Measurements from ENCODE around the gene ADGRV1.

Gene ADGRV1

DNA sequence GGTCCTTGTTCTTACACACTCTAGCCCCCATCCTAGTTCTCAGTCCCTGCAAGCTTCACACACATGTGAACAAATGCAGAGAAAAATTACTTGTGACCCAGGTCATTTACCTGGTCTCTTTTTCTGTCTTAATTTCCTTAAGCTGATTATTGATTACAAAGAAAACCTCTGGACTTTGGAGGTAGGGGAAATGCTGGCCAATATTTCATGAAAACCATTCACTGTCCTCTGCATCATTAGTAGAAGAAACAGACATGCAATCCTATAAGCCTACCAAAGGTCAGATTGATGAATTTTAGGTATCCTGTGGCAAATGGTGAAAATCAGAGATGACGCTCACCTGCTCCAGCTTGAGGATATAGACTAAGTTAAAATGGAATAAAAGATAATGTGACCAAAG is 457.7 kb downstream of the ADGRV1 start:
- Histone ChIP-seq H3K4me3 (no peak overlapping the region), H3K27ac (no peak overlapping the region)
- no peak for DNase-seq (ENCODE audit: low spot score)
- TF ChIP-seq, protein P1, sequence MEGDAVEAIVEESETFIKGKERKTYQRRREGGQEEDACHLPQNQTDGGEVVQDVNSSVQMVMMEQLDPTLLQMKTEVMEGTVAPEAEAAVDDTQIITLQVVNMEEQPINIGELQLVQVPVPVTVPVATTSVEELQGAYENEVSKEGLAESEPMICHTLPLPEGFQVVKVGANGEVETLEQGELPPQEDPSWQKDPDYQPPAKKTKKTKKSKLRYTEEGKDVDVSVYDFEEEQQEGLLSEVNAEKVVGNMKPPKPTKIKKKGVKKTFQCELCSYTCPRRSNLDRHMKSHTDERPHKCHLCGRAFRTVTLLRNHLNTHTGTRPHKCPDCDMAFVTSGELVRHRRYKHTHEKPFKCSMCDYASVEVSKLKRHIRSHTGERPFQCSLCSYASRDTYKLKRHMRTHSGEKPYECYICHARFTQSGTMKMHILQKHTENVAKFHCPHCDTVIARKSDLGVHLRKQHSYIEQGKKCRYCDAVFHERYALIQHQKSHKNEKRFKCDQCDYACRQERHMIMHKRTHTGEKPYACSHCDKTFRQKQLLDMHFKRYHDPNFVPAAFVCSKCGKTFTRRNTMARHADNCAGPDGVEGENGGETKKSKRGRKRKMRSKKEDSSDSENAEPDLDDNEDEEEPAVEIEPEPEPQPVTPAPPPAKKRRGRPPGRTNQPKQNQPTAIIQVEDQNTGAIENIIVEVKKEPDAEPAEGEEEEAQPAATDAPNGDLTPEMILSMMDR (IDR thresholded peaks at IDR 0.05) = no peak

DNA sequence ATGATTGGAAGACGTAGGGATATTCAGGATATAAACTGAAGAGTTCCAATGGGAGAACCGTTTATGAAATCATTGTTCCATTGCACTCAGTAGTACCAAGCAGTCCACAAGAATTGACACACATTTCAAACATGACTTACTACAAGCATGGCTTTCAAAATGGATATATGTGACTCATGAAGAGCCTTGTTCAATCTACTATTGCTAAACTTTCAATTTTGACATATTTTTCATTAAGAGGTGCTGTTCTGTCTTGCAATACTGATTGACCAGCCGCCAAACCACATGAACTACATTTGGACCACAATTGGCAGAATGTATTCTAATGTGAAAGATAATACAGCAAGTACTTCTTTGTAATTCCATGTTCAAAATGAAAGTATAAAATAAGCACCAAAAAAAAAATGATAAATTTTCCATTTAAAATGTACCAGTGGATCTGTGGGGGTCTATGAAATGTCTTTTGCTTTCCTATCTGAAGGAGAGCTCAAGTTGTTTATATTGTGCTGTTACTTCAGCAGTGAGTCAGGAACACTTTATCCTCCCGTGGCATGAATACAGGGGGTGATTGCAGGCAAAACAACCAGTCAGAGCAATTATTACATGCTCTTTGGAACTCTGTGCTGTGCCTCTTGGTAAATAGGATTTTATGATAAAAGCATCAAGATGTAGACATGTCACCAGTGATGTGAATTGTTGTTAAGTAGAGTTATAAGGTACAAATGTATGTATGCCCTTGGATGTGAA is 458.5 kb downstream of the ADGRV1 start:
- H3K27ac ChIP-seq = no peak overlapping the region
- peak overlapping the region; percentile 15 for H3K4me3 ChIP-seq
- TF ChIP-seq, protein P1 (IDR thresholded peaks at IDR 0.05) = no peak
- no peak for DNase-seq (ENCODE audit: low spot score)

DNA sequence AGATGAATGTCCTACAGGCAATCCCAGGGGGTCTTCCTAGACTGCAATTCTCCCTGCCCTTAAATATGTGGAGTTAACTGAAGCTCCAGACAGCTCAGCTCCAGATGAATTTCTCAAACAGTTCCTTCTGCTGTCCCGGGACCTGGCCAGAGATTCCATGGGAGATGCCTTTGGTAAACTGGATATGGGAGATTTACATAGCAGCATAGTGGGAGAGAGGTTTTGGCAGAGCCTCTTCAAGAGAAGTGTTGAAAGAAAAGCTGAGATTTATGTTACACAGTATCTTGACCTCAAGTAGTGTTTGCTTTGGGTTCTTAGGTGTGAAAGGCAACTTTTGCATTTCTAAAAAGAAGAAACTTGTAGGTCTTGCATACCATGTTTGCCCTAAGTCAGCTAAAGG is 459.6 kb downstream of the ADGRV1 start:
- no peak for DNase-seq (ENCODE audit: low spot score)
- Histone ChIP-seq H3K4me3 (no peak overlapping the region), H3K27ac (no peak overlapping the region)
- TF ChIP-seq, protein P1 (IDR thresholded peaks at IDR 0.05) = no peak

DNA sequence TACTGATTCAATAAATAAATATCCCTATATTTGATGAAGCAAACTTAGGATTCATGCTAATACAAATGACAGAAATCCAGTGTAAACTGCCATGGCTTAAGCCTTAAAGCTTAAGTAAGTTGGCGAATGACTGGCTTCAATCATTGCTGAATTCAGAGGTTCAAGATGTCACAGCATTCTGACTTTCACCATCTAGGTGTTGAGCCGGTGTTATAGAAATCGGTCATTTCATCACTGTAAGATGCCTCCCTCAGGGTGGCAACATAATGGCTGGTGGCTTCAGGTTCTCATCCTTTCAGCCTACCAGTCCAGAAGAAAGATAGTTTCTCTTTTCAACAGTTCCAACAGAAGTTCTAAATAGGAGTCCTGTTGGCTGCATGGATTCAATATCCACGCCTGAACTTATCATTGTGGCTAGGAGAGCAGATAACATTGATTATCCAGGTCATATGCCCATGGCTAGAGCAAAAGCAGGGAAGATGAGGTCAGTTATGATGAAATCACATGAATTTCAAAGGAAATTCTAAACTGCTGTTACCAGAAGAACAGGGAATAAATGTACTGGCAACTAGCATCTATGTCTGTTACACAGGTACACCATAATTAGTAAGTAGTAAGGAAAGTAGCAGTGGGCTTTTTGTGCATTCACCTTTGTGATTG is 460.2 kb downstream of the ADGRV1 start:
- TF ChIP-seq, protein P1 (IDR thresholded peaks at IDR 0.05) = no peak
- no peak for DNase-seq (ENCODE audit: low spot score)
- no peak overlapping the region for H3K27ac ChIP-seq

DNA sequence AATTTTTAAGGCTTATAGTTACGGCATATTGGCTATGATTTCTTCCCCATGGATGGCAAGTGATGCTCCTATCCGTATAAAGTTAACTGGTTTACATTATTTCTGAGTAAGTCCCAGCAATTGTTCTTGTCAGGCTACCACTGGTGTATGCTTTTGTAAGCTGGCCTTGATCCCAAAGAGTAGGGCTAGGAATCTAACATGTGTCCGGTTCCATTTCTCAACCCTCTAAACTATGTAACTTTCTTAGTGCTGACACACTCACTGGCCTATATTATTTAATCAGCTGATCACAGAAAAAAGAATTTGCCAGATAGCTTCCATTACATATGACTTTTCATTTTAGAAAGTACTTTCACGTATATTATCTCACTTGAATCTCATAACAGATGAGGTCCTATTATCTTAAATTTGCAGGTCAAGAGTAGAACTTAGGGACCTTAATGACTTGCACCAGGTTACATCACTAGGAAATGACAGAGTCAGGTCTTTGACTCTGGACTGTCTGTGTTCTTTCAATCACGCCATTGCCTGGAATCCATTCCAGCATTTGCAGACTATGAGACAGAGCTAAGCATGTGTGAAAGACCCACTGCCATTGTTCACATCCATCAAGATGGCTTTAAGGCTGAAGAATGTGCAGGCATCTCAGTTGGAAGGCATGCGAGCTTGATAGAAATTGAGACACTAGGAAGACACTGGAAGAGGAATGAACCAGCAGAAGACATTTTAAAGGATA is 461.6 kb downstream of the ADGRV1 start:
- DNase-seq (ENCODE audit: low spot score) = no peak
- TF ChIP-seq, protein P1 (IDR thresholded peaks at IDR 0.05) = no peak
- Histone ChIP-seq H3K4me3 (no peak overlapping the region), H3K27ac (no peak overlapping the region)

More for the DNA sequence above, 460.2 kb downstream of the ADGRV1 start:
- no peak overlapping the region for H3K4me3 ChIP-seq

DNA sequence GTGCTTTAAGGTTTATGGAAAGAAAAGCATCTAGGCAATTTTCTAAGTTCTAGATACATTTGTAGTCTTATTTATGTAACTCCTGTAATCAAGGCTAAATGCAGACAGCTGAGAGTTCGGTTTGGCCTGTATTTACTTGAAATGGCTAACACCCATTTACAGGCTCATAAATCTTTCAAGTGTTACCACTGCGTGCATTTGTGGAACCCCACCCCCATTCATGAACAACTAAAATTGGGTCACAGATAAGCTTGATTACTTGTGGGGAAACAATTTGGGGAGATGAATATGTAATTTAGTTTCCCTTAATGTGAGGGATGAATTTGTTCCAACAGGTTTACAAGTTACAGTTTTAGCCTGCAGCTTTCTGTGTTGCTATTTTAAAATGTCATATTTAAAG is 463.9 kb downstream of the ADGRV1 start:
- H3K4me3 ChIP-seq = no peak overlapping the region
- no peak overlapping the region for H3K27ac ChIP-seq

More for the DNA sequence above, 463.9 kb downstream of the ADGRV1 start:
- TF ChIP-seq, protein P1 (IDR thresholded peaks at IDR 0.05) = no peak
- DNase-seq (ENCODE audit: low spot score) = no peak
